Middle frontal gyrus (tissue), 1 donor: ENCODE results near the gene IQCC.

ENCODE experiments used
- DNase-seq: peaks from one replicate; pipeline ENCODE4 v3.0.0-alpha.2; 2015; ENCODE audit warnings: low spot score; ENCODE audit errors: extremely low spot score

IQCC gene

DNA sequence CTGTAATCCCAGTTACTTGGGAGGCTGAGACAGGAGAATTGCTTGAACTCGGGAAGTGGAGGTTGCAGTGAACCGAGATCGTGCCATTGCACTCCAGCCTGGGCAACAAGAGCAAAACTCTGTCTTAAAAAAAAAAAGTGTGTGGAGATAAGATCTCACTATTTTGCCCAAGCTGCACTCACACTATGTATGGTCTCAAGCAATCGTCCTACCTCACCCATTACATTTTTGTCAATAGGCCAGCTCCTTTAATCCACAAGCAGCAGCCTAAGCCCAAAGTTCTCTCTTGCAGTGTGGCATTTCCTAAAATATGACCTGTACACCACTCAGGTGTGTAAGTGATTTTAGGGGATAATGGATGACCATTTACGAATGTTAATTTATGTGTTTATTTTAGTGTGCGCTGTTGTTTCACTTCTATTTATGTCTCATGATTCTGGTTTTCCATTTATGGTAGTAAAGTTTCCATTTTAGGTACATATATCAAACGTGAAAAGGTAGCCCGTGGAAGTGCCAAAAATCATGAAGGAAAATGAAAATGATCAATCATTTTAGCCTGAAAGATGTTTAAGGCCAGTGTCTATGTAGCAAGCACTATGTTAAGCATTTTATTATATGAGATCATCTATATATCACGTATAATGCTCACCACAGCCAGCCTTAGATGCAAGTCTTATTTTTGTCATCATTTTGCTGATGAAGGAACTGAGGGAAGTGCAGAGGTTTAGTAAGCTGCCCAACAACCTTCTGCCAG is 51.2 kb downstream of the IQCC start:
- no peak for DNase-seq

DNA sequence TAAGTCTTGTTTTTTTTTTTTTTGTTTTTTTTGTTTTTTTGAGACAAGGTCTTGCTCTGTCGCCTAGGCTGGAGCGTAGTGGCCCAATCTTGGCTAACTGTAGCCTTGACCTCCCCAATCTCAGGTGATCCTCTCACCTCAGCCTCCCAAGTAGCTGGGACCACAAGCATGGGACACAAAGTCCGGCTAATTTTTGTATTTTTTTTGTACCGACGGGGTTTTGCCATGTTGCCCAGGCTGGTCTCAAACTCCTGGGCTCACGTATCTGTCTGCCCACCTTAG is 51.7 kb downstream of the IQCC start:
- DNase-seq, result no peak
